ENCODE data around the gene LILRB2.
"Not testable (repeated sequence)": the region's sequence is repeated elsewhere in the genome, so short reads cannot be mapped to it uniquely, and the experiment has no call there.

LILRB2 gene

DNA sequence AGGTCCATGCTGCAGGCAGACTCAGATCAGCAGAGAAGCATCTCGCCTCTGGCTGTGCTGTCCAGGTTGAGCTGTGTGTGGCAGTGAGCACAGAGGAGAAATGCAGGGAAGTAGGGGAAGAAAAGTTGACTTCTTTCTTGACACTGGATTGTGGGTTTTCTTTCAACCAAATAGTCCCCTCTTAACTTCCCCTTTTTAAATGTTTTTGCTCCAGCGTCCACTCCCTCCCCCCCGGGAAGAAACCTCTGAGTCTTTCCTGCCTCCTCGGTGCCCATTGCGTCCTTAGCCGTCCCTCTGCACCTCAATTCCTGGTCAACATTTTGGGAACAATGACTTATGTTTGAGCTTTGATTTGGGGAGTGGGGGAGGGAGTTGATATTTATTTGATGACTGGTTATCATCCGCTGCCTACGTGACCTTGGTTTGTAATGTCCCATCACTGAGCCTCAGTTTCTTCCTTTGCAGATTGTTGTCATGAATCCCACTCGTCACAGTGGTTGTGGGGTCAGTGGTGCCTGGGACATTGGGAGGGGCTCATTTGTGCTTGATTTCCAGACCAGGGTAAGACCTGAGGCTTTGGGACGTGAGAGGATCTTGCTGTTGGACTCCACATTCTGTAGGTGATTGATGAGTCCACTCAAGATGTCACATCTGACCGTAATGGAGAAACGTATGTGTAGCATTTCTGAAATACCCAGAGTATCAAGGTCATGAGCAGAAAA, at the start of gene LILRB2:
Gene LILRB2, minus strand, starts transcription at position 104 of the 722 bp plus-strand sequence. CDS start 614 bp downstream, outside the sequence.
- H3K9me3 Mint-ChIP-seq = peaks cover 4% of the 10 kb centered on the region
- no peaks in the 10 kb centered on the region for H3K36me3 Mint-ChIP-seq (ENCODE audit: low read depth)
- H3K27me3 Mint-ChIP-seq (ENCODE audit: low read depth) = peaks cover 8% of the 10 kb centered on the region
- no peak within 1 kb of the TSS for H3K27ac Mint-ChIP-seq
- H3K4me1 Mint-ChIP-seq = peaks cover 8% of the 10 kb centered on the region
- TF ChIP-seq, protein P1, sequence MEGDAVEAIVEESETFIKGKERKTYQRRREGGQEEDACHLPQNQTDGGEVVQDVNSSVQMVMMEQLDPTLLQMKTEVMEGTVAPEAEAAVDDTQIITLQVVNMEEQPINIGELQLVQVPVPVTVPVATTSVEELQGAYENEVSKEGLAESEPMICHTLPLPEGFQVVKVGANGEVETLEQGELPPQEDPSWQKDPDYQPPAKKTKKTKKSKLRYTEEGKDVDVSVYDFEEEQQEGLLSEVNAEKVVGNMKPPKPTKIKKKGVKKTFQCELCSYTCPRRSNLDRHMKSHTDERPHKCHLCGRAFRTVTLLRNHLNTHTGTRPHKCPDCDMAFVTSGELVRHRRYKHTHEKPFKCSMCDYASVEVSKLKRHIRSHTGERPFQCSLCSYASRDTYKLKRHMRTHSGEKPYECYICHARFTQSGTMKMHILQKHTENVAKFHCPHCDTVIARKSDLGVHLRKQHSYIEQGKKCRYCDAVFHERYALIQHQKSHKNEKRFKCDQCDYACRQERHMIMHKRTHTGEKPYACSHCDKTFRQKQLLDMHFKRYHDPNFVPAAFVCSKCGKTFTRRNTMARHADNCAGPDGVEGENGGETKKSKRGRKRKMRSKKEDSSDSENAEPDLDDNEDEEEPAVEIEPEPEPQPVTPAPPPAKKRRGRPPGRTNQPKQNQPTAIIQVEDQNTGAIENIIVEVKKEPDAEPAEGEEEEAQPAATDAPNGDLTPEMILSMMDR (IDR thresholded peaks at IDR 0.05; ENCODE audit: unreplicated experiment in 3 of 3) = no peak
- H3K4me3 Mint-ChIP-seq = no peak within 1 kb of the TSS

DNA sequence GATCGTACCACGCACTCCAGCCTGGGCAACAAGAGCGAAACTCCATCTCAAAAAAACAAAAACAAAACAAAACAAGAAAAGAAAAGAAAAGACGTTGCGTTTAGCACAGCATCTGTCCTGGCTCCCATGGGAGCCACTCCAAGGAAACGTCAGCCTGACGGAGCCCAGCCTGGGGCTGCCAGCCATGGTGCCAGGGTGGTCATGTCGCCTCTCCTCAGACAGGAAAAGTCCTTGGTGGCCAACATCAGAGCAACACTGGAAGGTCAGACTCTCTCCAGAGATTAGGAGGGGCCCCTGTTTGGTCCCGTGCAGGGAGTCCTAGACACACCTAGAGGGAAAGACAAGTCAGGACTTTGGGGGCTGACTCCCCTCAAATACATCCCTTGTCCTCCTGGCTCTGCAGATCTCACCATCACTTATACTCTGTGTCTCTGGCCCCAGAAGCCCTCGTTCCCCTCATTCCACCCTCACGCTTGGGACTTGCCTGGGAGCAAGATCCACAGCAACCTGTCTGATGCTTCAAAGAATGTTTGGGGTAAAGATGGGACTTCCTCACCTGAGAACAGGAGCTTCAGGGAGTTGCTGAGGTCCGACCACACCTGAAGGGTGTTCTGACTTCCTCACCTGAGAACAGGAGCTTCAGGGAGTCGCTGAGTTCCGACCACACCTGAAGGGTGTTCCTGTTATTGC, 48.7 kb upstream of the LILRB2 start:
- Mint-ChIP-seq H3K27ac (no peak overlapping the region), H3K36me3 (ENCODE audit: low read depth) (no peaks in the 10 kb centered on the region), H3K9me3 (no peaks in the 10 kb centered on the region), H3K4me3 (no peak overlapping the region), H3K27me3 (ENCODE audit: low read depth) (peaks cover 20% of the 10 kb centered on the region), H3K4me1 (no peaks in the 10 kb centered on the region)
- TF ChIP-seq, protein P1 (IDR thresholded peaks at IDR 0.05; ENCODE audit: unreplicated experiment in 3 of 3) = no peak

DNA sequence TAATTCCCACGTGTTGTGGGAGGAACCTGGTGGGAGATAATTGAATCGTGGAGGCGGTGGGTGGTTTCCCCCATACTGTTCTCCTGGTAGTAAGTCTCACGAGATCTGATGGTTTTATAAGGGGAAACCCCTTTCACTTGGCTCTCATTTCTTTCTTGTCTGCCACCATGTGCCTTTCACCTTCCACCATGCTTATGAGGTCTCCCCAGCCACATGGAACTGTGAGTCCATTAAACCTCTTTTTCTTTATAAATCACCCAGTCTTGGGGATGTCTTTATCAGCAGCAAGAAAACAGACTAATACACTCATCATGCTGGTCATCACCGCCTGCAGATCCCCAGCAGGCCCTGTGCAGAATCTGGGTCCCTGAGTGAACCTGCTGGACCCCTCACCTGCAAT, 47.9 kb upstream of the LILRB2 start:
- H3K27ac Mint-ChIP-seq, H3K9me3 Mint-ChIP-seq: not testable (repeated sequence)
- H3K27me3 Mint-ChIP-seq (ENCODE audit: low read depth) = peaks cover 20% of the 10 kb centered on the region

DNA sequence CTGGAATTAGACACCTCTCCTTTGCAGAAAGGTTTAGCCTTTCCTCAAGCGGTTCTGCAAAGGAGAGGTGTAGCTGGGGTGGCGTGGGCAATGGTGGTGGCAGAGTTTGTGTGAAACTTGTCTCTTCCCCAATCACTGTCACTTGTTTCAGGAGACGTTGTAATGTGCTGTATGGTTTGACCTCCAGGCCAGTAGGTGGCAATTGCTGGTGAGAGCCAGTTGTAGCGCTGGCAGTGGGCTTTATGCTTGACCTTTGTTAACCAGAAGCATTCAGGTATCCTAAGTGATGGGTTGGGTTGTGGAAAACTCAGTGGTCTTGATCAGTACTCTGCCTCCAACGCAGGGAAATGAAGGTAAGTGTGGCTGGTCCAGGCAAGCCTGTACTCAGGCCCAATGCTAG, 44.7 kb upstream of the LILRB2 start:
- peaks cover 10% of the 10 kb centered on the region for H3K9me3 Mint-ChIP-seq
- H3K27me3 Mint-ChIP-seq (ENCODE audit: low read depth) = peaks cover 23% of the 10 kb centered on the region
- TF ChIP-seq, protein P1 (IDR thresholded peaks at IDR 0.05; ENCODE audit: unreplicated experiment in 3 of 3) = no peak
- H3K36me3 Mint-ChIP-seq (ENCODE audit: low read depth) = no peaks in the 10 kb centered on the region
- H3K4me3 Mint-ChIP-seq = no peak overlapping the region
- no peaks in the 10 kb centered on the region for H3K4me1 Mint-ChIP-seq
- H3K27ac Mint-ChIP-seq = no peak overlapping the region

More for the DNA sequence above, 47.9 kb upstream of the LILRB2 start:
- not testable (repeated sequence) for H3K4me1 Mint-ChIP-seq; H3K4me3 Mint-ChIP-seq; H3K36me3 Mint-ChIP-seq (ENCODE audit: low read depth)

DNA sequence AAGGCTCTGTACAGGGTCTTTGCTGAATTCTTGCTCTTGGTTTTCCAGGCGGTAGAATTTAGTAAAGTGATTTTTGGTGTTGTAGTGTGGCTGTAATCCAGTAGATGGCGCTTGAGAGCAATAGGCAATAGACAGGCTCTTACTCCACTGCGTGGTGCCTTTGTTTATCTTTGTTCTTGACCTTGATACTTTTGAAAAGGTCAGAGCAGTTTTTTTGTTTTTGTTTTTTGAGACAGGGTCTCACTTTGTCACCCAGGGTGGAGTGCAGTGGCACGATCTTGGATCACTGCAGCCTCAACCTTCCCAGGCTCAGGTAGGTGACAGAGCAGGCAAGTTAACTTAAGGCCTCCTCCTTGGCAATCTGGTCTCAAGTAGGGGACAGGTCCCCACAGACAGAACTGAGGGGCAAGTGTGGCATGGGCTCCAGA, 44.3 kb upstream of the LILRB2 start:
- Mint-ChIP-seq H3K4me3 (no peak overlapping the region), H3K27ac (no peak overlapping the region), H3K36me3 (ENCODE audit: low read depth) (no peaks in the 10 kb centered on the region), H3K4me1 (no peaks in the 10 kb centered on the region), H3K9me3 (peaks cover 14% of the 10 kb centered on the region), H3K27me3 (ENCODE audit: low read depth) (peaks cover 23% of the 10 kb centered on the region)
- TF ChIP-seq, protein P1 (IDR thresholded peaks at IDR 0.05; ENCODE audit: unreplicated experiment in 3 of 3) = peak; percentile 66 to 77 (median 75)

DNA sequence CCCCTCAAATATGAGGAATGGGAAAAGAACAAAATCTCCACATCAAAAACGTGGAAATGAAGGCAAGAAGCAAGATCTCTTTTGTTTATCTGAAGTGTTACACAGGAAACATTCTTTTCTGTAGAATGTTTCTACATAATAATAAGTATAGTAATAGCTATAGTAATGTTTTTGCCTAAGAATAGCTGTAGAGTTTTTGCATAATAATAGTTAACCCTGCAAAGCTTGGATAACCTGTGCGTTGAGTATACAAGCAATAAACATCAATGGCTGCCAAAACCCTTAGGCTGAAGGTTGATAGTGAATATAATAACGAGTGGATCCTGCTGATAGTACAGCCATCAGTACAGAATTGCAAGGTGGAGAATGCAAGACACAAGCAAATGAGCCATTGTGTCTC, 43.2 kb upstream of the LILRB2 start:
- H3K4me3 Mint-ChIP-seq = no peak overlapping the region
- no peak overlapping the region for H3K27ac Mint-ChIP-seq
- H3K27me3 Mint-ChIP-seq (ENCODE audit: low read depth) = peaks cover 18% of the 10 kb centered on the region
- H3K36me3 Mint-ChIP-seq (ENCODE audit: low read depth) = no peaks in the 10 kb centered on the region
- peaks cover 16% of the 10 kb centered on the region for H3K9me3 Mint-ChIP-seq
- no peaks in the 10 kb centered on the region for H3K4me1 Mint-ChIP-seq
- TF ChIP-seq, protein P1 (IDR thresholded peaks at IDR 0.05; ENCODE audit: unreplicated experiment in 3 of 3) = no peak

DNA sequence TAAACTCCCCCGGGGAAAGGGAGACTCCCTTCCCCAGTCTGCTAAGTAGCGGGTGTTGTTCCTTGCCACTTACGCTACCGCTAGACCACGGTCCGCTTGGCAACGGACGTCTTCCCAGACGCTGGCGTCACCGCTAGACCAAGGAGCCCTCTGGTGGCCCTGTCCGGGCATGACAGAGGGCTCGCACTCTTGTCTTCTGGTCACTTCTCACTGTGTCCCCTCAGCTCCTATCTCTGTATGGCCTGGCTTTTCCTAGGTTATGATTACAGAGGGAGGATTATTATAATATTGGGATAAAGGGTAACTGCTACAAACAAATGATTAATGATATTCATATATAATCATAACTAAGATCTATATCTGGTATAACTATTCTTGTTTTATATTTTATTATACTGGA, 42.0 kb upstream of the LILRB2 start:
- H3K4me3 Mint-ChIP-seq; H3K4me1 Mint-ChIP-seq; H3K36me3 Mint-ChIP-seq (ENCODE audit: low read depth); H3K27ac Mint-ChIP-seq: not testable (repeated sequence)
- Mint-ChIP-seq H3K27me3 (ENCODE audit: low read depth) (peaks cover 13% of the 10 kb centered on the region), H3K9me3 (peaks cover 16% of the 10 kb centered on the region)

DNA sequence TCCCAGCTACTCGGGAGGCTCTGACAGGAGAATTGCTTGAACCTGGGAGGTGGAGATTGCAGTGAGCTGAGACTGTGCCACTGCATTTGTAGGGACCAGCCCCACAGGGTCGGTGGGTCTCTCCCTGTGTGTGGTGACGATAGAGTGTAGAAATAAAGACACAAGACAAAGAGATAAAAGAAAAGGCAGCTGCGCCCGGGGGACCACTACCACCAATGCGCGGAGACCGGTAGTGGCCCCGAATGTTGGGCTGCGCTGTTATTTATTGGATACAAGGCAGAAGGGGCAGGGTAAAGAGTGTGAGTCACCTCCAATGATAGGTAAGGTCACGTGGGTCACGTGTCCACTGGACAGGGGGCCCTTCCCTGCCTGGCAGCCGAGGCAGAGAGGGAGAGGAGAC, 41.4 kb upstream of the LILRB2 start:
- H3K4me1 Mint-ChIP-seq; H3K4me3 Mint-ChIP-seq; H3K27ac Mint-ChIP-seq; H3K36me3 Mint-ChIP-seq (ENCODE audit: low read depth): not testable (repeated sequence)
- H3K9me3 Mint-ChIP-seq = peaks cover 19% of the 10 kb centered on the region
- peaks cover 17% of the 10 kb centered on the region for H3K27me3 Mint-ChIP-seq (ENCODE audit: low read depth)
